Right lobe of liver (tissue), 4 donors: Measurements from ENCODE around the gene ATP2B3.

ENCODE experiments used
- CTCF ChIP-seq, 4 donors: fragments of 200-600 bp in 3 of 4; fragments of 450-650 bp in 1 of 4; IDR thresholded peaks; one replicate each; pipeline versions ENCODE4 v1.5.1 to v1.8.0; 2016 to 2022; ENCODE audit warnings: antibody characterized with exemption in 4 of 4, mild to moderate bottlenecking in 2 of 4
- POLR2A ChIP-seq: fragments of 450-650 bp; IDR thresholded peaks from one replicate; pipeline ENCODE4 v1.6.1; 2017; ENCODE audit warnings: antibody characterized with exemption, mild to moderate bottlenecking
- donor health status: DM: no; HTN: no; CAD: no.
- donor health status: DM: no; HTN: no; CAD: no.
- donor health status: DM: no; HTN: yes; CAD: no.

DNA sequence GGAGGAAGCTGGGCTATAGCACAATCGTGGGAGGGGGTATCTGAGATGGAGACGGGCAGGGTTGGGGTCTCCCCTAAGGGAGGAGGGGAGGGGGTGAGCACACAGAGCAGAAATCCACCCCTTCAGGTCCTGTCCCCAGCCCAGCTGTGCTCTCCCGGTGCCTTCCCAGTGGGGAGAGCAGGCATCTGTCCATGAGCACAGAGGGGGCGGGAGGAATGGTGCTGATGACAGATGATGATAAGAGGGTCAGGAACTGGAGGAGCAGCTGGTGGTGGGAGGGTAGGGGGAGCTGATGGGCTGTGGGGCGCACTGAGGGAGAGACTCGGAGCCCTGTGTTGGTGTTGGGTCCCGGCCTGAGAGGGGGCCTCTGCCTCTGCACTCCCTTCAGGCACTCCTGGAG, 8.6 kb downstream of the ATP2B3 start:
- TF ChIP-seq CTCF (IDR thresholded peaks at IDR 0.05): no peak
- TF ChIP-seq POLR2A: no peak
